BLaER1 (cell line): ENCODE results near the gene TRAPPC2.

Source experiments
- H3K27ac ChIP-seq: shearing (Covaris generic); formaldehyde crosslinking; 2 replicates; pipeline ENCODE4 v1.8.1; 2022
- H3K27me3 ChIP-seq: shearing (Covaris generic); formaldehyde crosslinking; 2 replicates; pipeline ENCODE4 v1.8.1; 2022
- H3K36me3 ChIP-seq: shearing (Covaris generic); formaldehyde crosslinking; 2 replicates; pipeline ENCODE4 v1.8.1; 2022
- H3K4me1 ChIP-seq: shearing (Covaris generic); formaldehyde crosslinking; 2 replicates; pipeline ENCODE4 v1.8.1; 2022
- H3K4me2 ChIP-seq: shearing (Covaris generic); formaldehyde crosslinking; 2 replicates; pipeline ENCODE4 v1.8.1; 2022
- H3K4me3 ChIP-seq: shearing (Covaris generic); formaldehyde crosslinking; 2 replicates; pipeline ENCODE4 v1.8.1; 2022
- H3K9ac ChIP-seq: shearing (Covaris generic); formaldehyde crosslinking; 2 replicates; pipeline ENCODE4 v1.8.1; 2022
- H3K9me3 ChIP-seq: shearing (Covaris generic); formaldehyde crosslinking; 2 replicates; pipeline ENCODE4 v1.8.1; 2022
- H4K20me1 ChIP-seq: shearing (Covaris generic); formaldehyde crosslinking; 2 replicates; pipeline ENCODE4 v1.8.1; 2022
- Cebpa-rat ChIP-seq: shearing (Covaris generic); IDR thresholded peaks from 2 replicates; pipeline ENCODE4 v1.8.1; 2022

TRAPPC2 gene

DNA sequence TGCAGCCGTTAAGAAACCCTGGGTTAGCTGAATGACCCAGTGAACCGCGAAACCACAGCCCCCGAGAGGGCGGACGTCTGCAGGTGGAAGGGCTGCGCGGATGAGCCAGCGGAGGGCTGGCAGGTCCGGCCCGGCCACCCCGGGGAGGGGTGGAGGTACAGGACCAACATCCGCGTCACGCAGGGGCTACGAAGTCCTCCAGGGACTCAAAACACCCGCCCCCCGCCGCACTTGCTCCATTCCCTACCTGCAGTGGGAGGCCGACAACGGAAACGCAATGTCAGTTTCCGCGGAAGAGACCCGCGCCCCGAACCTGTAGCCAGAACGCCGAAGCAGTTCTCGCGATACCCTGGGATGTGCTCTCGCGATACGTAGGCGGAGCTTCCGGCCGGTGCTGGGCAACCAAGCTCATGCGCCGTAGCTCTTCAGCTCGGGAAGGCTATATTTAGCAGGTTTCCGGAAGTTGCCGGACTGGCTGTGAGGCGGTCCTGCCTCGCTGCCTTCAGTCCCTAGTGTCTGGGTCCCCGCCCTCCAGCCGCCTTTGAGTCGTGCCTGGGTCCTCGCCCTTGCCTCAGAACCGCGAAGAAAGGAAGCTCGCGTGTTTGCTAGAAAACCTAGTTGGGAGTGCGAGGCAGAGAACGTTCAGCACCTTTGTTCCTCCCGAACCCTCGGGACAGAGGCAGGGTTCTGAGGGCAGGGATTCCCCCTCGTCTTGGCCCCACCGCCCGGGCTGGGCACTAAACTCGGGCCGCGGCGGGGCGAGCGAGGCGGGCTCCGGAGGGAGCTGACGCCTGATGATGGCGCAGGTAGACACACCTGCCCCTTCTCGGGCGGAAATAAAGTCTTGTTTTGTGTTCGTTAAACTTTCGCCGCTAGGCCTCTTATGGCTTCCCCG is at the start of gene TRAPPC2, which contains the start of gene OFD1:
Gene TRAPPC2 (minus strand): TSS at position 343 of the 895 bp plus-strand sequence. CDS start 14,657 bp downstream, outside the sequence.
Gene OFD1 (plus strand): TSS at position 471 of the 895 bp plus-strand sequence. CDS start 324 bp downstream, at position 795.
- Histone ChIP-seq H3K9me3 (peaks cover 9% of the 10 kb centered on the region; the same call in 1 of the 2 replicates), H3K4me2 (peak within 1 kb of the TSS; percentile 91), H3K4me3 (peak within 1 kb of the TSS; percentile 83), H3K27me3 (peaks cover 9% of the 10 kb centered on the region; the same call in 1 of the 2 replicates), H3K4me1 (peaks cover 40% of the 10 kb centered on the region), H3K9ac (peak within 1 kb of the TSS; percentile 93), H4K20me1 (peaks cover 5% of the 10 kb centered on the region; the same call in 1 of the 2 replicates), H3K36me3 (peaks cover 7% of the 10 kb centered on the region), H3K27ac (peak within 1 kb of the TSS; percentile 96)
- TF ChIP-seq Cebpa-rat: no peak

DNA sequence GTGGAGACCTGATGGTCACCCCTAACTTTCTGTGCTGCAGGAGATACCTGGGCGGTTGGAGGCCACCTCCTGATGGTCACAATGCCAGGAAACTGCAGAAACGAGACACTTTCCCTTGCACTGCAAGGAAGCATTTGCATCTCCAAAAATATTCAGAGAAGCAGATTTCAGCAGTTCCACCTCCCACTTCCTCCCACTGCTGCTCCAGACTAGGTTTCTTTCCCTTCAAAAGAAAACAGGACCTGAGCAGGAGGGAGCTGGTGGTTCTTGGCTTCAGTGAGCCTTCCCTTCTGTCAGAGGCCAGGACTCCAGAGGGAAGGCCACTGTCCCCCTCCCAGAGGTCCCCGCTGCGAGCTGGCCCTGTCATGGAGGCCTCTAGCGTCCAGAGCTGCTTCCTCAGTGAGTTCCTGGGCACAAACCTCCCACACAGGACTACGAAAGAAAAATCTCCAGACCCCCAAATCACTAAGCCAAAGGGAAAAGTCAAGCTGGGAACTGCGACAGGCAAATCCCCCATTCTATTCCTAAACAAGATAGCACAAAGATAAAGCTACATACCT is 46.5 kb upstream of the TRAPPC2 start:
- H4K20me1 ChIP-seq: peaks cover 14% of the 10 kb centered on the region; the same call in 1 of the 2 replicates
- H3K27ac ChIP-seq: no peak overlapping the region
- no peak overlapping the region for H3K4me2 ChIP-seq
- peaks cover 82% of the 10 kb centered on the region for H3K27me3 ChIP-seq
- no peak overlapping the region for H3K9ac ChIP-seq
- no peak overlapping the region for H3K4me3 ChIP-seq
- no peaks in the 10 kb centered on the region for H3K4me1 ChIP-seq
- H3K9me3 ChIP-seq: no peaks in the 10 kb centered on the region
- TF ChIP-seq Cebpa-rat: no peak
- peaks cover 8% of the 10 kb centered on the region for H3K36me3 ChIP-seq

DNA sequence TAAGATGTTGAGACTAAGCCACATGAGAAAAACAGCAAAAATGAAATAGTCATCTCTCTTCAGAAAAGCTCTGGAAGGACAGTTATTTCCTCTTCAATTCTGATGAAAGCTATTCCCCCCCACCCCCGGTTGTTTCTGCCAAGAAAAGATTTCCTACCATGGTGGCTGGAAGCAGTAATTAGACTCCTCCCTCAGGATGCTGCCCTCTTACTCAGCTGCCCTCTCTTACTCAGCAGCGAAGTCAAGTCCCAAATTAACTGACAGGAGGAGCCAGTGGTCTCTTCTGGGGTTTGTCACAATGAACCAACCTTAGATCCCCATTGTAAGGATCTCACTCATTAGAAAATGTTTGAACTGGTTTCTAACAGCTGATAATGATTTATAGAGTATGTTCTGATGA is 44.5 kb upstream of the TRAPPC2 start:
- Histone ChIP-seq H3K36me3 (peaks cover 27% of the 10 kb centered on the region), H3K4me1 (no peaks in the 10 kb centered on the region), H3K27me3 (peaks cover 71% of the 10 kb centered on the region), H3K4me2 (no peak overlapping the region), H4K20me1 (peaks cover 19% of the 10 kb centered on the region; the same call in 1 of the 2 replicates), H3K4me3 (no peak overlapping the region), H3K9ac (no peak overlapping the region), H3K9me3 (no peaks in the 10 kb centered on the region), H3K27ac (no peak overlapping the region)
- TF ChIP-seq Cebpa-rat: no peak

DNA sequence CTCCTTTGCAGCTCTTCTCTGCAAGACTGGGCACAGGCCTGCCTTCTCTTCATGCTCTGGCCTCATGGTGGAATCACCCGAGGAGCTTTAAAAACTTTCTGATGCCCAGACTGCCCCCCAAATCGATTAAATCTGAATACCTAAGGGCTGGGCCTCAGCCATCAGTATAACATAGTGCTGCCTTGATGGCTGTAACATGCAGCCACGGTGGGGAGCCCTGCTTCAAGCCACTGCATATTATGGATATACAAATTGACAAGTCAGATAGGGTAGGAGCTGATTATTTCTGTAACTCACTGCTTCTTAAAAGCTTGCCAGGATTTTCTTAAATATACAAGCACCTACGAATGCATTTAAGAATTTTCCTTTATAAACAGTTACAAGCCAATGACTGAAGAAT is 42.0 kb upstream of the TRAPPC2 start:
- TF ChIP-seq Cebpa-rat: no peak
- no peak overlapping the region for H3K9ac ChIP-seq
- peaks cover 19% of the 10 kb centered on the region; the same call in 1 of the 2 replicates for H4K20me1 ChIP-seq
- H3K27me3 ChIP-seq: peaks cover 50% of the 10 kb centered on the region
- no peaks in the 10 kb centered on the region for H3K4me1 ChIP-seq
- H3K4me2 ChIP-seq: no peak overlapping the region
- H3K4me3 ChIP-seq: no peak overlapping the region
- H3K9me3 ChIP-seq: no peaks in the 10 kb centered on the region
- H3K36me3 ChIP-seq: peaks cover 35% of the 10 kb centered on the region
- no peak overlapping the region for H3K27ac ChIP-seq

DNA sequence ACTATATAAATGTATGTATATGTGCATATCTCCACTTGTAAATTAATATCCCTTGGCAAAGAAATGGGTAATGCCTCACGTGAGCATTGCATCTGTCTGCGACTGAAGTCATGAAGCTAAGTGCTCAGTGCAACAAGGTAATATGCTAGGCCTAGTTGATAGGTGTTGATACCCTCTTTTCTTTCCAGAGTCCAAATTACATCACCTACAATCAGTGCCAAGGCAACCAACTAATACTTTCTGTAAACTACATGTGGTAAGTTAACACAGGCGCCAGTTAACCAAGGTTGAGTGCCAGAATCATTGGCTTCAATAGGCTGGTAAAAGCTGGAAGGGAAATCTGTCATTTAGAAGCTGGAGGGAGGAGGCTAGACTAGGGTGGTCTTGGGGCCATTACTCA is 41.4 kb upstream of the TRAPPC2 start:
- H3K9ac ChIP-seq: no peak overlapping the region
- TF ChIP-seq Cebpa-rat: no peak
- no peaks in the 10 kb centered on the region for H3K9me3 ChIP-seq
- H3K36me3 ChIP-seq: peaks cover 35% of the 10 kb centered on the region
- H3K27ac ChIP-seq: no peak overlapping the region
- H3K27me3 ChIP-seq: peaks cover 44% of the 10 kb centered on the region
- no peaks in the 10 kb centered on the region for H3K4me1 ChIP-seq
- H3K4me2 ChIP-seq: no peak overlapping the region
- H3K4me3 ChIP-seq: no peak overlapping the region
- peaks cover 19% of the 10 kb centered on the region; the same call in 1 of the 2 replicates for H4K20me1 ChIP-seq

DNA sequence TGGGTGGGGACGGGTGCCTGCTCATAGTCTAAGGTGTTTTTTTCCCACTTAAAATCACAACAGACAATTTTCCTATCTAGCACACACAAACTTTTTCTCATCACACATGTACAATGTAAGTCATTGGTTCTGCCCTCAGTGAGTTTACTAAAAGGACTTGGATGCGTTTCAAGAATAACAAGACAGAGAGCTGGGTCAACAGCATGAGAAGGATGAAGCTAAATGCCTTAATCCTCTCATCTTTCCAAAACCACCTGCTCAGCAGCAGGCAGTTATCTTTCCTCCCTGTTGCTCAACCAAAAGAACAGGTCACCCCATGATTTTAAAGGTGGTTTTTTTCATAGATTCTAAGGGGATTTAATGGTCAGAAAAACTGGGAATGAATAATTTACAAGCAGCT is 40.3 kb upstream of the TRAPPC2 start:
- peaks cover 45% of the 10 kb centered on the region for H3K36me3 ChIP-seq
- TF ChIP-seq Cebpa-rat: no peak

DNA sequence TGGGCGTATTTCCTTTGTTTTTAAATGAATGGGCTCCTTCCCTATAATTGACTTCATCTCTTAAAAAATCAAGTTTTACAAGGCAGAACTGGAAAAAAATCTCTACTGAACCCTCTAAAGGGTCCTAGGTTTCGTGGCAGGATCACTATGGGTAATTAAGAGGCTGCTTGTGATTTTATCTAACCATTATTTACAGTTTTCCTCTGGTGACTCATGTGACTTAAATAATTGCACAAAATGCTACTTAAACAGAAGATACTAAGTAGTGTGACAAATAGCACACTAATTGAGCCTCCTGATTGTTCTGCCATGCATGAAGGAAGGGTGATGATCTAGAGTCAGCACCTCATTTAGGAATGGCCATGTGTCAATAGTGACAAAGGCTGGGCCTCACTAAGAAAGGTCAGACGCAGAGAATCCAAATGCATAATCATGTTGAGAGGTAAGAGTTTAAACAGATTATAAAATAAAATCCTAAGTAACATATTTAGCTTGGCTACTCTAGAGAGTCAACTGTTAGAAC is 35.7 kb upstream of the TRAPPC2 start:
- H3K4me3 ChIP-seq: no peak overlapping the region
- TF ChIP-seq Cebpa-rat: no peak
- H3K27me3 ChIP-seq: peaks cover 31% of the 10 kb centered on the region
- H3K4me2 ChIP-seq: no peak overlapping the region
- no peak overlapping the region for H3K9ac ChIP-seq
- no peaks in the 10 kb centered on the region for H4K20me1 ChIP-seq
- H3K9me3 ChIP-seq: no peaks in the 10 kb centered on the region
- no peak overlapping the region for H3K27ac ChIP-seq
- H3K4me1 ChIP-seq: peaks cover 12% of the 10 kb centered on the region
- peaks cover 71% of the 10 kb centered on the region for H3K36me3 ChIP-seq

More for the DNA sequence above, 40.3 kb upstream of the TRAPPC2 start:
- Histone ChIP-seq H3K4me1 (no peaks in the 10 kb centered on the region), H3K4me2 (no peak overlapping the region), H3K4me3 (no peak overlapping the region), H4K20me1 (peaks cover 14% of the 10 kb centered on the region; the same call in 1 of the 2 replicates), H3K9me3 (no peaks in the 10 kb centered on the region), H3K27me3 (peaks cover 33% of the 10 kb centered on the region), H3K27ac (no peak overlapping the region), H3K9ac (no peak overlapping the region)

DNA sequence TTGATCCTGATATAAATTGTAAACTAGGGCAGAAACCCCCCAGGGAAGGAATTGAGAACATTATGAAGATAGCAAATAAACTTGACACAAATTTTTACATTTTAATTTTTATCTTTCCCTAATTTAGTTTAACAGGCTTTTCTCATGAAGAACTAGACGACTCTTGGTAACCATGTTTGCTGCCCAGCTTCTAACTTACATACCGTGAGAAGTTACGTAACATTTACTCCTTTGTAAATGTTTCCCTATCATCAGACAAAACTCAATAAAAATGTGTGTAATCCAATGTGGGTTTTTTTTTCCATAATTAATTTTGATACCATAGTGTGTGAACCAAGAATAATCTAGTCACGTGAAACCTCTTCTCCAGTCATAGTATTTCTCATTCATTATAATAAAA is 34.5 kb upstream of the TRAPPC2 start:
- H3K27ac ChIP-seq: no peak overlapping the region
- no peaks in the 10 kb centered on the region for H3K9me3 ChIP-seq
- no peaks in the 10 kb centered on the region for H4K20me1 ChIP-seq
- H3K4me1 ChIP-seq: peaks cover 23% of the 10 kb centered on the region
- H3K4me3 ChIP-seq: no peak overlapping the region
- TF ChIP-seq Cebpa-rat: no peak
- peaks cover 39% of the 10 kb centered on the region for H3K27me3 ChIP-seq
- no peak overlapping the region for H3K9ac ChIP-seq
- H3K36me3 ChIP-seq: peaks cover 61% of the 10 kb centered on the region
- no peak overlapping the region for H3K4me2 ChIP-seq

DNA sequence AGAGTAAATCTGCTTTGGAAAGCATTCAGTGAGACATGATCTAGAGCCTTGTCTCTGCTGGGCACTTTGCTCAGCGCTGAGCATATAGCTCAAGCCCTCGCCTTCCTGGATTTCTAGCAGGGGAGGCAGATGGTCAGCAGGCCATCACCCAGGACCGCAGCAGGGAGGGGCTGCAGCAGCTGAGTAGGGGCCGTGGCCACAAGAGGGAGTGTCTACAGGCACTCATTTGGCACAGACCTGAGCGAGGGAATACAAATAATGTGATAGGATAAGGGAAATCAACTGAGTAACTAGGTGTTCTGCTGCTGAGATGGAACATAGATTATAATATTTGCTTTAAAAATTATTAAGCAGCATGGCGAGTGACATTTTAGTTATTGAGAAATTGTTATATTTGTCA is 30.3 kb upstream of the TRAPPC2 start:
- Histone ChIP-seq H3K4me2 (peak overlapping the region; percentile 76), H3K27me3 (peaks cover 48% of the 10 kb centered on the region), H3K4me1 (peaks cover 65% of the 10 kb centered on the region), H3K9me3 (no peaks in the 10 kb centered on the region), H3K4me3 (peak overlapping the region; percentile 1; the same call in 1 of the 2 replicates), H3K27ac (peak overlapping the region; percentile 83), H4K20me1 (no peaks in the 10 kb centered on the region), H3K36me3 (peaks cover 66% of the 10 kb centered on the region), H3K9ac (peak overlapping the region; percentile 74; the same call in 1 of the 2 replicates)
- TF ChIP-seq Cebpa-rat: no peak
